GM19025 (cell line): ENCODE results near the gene MAMSTR.
"Not testable (repeated sequence)": the region's sequence is repeated elsewhere in the genome, so short reads cannot be mapped to it uniquely, and the experiment has no call there.

Experiments used
- ATAC-seq: cut with Tn5 transposase; IDR thresholded peaks from one replicate; pipeline ENCODE4 v1.9.1; 2021; ENCODE audit warnings: mild to moderate bottlenecking, low read depth, moderate library complexity; ENCODE audit not compliant: unreplicated experiment

MAMSTR gene

DNA sequence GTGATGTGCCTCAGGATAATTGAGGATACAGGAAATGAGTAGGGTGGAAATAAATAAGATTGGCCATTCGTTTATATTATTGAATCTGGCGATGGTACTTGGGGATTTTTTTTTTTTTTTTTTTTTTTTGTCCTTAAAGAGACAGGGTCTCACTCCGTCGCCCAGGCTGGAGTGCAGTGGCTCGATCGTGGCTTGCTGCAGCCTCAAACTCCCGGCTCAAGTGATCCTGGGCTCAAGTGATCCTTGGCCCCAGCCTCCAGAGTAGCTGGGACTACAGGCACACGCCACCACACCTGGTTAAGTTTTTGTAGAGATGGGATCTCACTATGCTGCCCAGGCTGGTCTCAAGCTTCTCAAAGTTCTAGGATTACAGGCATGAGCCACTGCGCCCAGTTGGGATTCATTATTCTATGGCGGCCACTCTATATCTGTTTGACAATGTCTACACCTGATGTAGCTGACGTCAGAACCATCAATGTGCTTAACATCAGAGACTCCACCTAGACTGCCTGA, 2.7 kb upstream of the MAMSTR start:
- no peak for ATAC-seq

DNA sequence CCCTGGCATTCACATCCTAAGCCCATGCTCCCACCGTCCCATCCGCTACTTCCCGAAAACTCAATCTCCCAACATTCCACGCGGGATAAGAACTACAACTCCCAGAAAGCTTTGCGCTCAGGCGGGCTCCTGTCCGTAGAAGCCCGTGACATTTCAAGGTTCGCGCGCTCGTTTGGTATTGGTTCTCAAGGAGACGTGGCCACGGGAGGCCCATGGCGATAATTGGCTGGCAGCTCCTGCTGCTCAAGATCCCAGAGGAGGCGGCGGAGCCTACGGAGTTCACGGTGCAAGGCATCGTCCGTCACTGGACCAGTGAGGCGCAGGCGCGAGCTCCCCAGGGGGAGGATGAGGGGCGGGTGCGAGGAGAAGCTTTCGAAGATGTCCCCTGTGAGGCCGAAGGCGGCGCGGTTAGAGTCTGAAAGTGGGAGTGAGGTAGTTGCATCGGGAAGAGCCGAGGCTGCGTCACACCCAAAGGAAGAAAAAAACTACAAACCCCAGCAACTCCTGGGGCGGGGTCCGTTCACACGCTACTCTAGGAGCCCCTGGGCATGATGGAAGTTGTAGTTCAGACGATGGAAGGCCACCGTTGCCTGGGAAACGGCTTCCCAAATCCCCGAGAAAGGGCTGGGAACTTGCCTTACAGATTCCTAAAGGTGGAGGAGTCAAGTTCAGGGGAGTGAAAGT, 1.2 kb upstream of the MAMSTR start:
- peak; percentile 84 for ATAC-seq

- no peak for ATAC-seq
These were observed 707 bp upstream of the MAMSTR start for GRCh38 chr19:48720251-48720612.

GRCh38 chr19:48718711-48719231, 754 bp downstream of the MAMSTR start:
- no peak for ATAC-seq

DNA sequence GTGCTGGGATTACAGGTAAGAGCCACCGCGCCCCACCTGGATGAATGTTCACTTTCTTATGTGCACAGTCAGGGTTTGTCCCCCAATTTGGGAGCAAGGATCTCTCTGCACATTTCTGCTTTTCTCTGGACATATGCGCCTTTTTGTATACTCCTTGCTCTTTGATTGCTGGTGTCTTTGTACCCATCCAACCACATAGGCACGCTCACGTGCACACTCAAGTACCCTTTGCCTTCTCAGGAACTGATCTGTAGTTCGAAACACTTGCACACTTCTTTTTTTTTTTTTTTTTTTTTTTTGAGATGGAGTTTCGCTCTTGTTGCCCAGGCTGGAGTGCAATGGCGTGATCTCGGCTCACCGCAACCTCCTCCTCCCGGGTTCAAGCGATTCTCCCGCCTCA, 1.4 kb downstream of the MAMSTR start:
- not testable (repeated sequence) for ATAC-seq

DNA sequence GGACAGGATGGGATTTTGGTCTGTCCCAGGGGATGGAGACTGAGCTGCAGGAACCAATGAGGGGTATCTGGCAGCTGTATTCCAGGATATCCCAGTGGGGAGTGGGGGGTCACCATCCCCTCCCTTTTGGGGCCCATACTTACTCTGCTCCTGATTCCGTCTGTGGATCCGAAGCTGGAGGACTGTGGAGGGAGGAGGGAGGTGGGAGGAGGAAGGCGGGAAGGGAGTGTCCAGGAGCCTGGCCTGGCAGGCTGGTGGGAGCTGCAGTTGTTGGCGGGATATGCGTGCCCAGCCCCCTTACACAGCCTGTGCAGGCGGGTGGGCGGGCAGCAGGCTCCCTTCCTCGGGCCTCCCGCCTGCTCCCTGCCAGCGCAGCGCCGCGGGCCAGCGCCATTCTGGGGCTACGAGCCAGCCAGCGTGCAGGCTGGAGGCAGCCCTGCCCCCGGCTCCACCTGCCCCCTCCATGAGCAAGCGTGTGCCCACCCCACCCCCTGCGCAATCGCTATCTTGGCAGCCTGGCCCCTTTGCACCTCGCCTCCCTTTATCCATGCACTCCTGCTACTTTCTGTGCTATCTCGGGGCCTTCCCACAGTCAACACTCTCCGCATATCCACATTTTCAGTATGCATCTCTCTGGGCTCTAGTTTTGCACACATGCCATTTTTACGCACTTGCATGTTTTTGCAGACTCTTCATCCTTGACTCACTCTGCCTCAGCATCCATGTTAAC, 2.8 kb downstream of the MAMSTR start:
- ATAC-seq, result no peak

DNA sequence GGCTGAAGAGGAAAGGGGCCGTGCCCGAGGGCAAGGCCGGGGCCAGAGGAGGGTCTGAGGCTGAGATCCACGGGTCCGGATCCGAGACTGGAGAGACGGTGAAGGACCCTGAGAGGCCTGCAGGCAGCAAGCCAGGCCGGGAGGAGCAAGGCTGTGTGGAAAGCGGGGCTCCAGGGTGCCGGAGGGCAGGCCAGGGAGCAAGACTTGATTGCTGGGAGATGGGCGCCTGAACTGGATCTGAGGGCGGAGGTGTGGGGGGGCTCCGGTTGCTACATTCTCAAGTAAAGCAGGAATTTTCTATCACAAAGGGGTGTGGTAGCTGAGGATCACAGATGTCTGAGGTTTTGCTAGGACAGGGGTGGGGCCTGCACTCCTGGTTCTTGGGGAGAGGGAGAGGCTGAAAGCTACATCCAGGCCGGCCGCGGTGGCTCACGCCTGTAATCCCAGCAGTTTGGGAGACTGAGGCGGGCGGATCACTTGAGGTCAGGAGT, 3.8 kb downstream of the MAMSTR start:
- ATAC-seq, result no peak

DNA sequence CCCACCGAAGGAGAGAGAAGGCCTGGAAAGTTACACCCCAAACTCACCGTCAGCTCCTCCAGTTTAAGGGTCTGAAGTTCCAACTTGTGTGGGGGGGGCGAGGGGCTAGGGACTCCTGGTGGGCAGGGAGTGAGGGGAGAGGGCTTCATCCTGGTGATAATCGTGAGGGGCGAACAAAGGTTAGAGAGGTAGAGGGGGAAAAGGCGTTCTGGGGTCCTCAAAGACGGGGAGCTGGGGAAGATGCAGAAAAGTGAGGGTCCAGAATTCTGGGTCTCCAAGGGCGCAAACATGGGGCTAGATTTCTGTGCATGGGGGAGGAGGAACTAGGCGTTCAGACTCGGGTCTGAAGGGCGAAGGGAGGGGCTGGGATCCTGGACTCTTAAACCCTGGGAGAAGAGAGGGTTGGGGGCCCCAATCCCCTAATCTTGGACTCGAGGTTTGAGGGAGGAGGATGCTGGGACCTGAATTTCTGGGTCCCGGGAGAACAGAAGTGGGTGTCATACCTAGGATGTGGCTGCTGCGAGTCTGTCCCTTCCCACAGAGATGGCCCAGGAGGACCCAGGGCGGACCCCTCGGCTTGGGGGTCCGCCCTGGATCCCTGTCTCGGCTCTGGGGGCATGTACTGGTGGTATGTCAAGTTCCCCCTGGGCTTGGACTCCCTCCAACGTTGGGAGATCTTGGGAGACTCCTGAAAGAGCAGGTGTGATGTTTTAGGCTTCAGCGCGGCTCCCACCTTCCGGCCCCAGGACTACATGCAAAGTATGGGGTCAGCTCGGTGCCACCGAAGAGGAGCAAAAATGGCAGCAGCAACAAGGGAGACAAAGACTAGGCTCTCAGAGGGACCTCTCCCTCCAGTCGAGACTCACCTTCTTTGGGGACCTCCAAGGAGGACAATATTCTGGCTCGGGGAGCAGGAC, 4.5 kb downstream of the MAMSTR start:
- ATAC-seq, result no peak

GRCh38 chr19:48713864-48714755, 5.4 kb downstream of the MAMSTR start:
- ATAC-seq, result peak; percentile 90

- ATAC-seq, result no peak
These were observed 6.3 kb downstream of the MAMSTR start for GRCh38 chr19:48713041-48713863.

DNA sequence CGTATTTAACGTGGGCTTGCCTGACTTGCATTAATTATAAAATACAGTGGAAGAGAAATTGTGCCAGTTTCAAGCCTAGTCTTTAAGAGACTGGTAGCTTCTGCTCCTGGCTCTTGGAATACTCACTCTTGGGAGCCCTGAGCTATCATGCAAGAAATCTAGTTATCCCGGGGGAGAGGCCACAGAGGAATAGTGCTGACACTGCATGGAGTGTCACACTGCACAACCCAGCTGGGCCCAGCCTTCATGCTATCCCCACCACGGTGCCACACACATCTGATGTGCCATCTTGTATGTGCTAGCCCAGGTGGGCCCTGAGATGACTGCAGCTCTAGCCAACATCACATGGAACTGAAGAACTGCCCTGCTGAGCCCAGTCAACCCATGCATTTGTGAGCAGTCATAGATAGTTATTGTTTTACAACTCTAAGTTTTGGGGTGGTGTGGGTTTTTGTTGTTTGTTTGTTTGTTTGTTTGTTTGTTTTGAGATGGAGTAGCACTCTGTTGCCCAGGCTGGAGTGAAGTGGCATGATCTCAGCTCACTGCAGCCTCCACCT, 8.3 kb downstream of the MAMSTR start:
- ATAC-seq, result no peak

DNA sequence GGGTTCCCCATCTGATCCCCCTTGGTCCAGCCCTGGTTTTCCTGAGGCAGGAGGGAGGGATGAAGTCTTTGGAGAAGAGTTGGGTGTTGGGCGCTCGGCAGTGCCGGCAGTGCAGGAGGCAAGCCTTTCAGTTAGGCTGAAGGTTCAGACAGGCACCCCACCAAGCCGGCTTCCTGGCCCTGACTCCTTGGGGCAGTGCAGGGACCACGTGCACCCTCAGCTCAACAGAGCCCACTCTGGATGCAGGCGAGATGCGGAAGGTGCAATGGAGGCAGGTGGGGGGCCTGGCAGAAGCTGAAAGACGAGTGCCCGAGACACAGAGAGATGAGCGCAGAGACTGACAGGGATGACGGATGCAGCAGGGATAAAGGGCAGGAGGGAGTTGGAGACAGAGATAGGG, 11.1 kb downstream of the MAMSTR start:
- ATAC-seq, result no peak

- no peak for ATAC-seq
These were observed 14.1 kb downstream of the MAMSTR start for GRCh38 chr19:48705431-48705830.

- ATAC-seq, result no peak
These were observed 16.2 kb downstream of the MAMSTR start for GRCh38 chr19:48703316-48703715.

- ATAC-seq, result no peak
These were observed 16.8 kb downstream of the MAMSTR start for GRCh38 chr19:48702701-48703100.

DNA sequence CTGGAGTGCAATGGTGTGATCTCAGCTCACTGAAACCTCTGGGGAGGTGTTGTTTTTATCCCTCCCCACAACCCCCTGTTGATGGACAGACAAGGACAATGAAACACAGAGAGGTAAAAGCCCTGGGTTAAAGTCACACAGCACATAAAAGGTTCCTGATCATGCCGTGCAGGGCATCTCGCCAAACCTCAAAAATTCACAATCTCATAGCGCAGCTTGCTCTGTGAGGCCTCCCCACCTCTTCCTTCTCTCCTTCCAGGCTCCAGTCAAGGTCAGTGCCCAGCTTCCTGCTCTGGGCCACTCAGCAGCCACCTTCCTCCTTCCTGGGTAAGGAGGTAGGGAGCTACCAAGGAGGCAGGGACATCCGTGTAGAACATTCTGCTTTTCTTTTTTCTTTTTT, 21.5 kb downstream of the MAMSTR start:
- ATAC-seq, result no peak

- no peak for ATAC-seq
These were observed 23.0 kb downstream of the MAMSTR start for GRCh38 chr19:48696353-48697010.

DNA sequence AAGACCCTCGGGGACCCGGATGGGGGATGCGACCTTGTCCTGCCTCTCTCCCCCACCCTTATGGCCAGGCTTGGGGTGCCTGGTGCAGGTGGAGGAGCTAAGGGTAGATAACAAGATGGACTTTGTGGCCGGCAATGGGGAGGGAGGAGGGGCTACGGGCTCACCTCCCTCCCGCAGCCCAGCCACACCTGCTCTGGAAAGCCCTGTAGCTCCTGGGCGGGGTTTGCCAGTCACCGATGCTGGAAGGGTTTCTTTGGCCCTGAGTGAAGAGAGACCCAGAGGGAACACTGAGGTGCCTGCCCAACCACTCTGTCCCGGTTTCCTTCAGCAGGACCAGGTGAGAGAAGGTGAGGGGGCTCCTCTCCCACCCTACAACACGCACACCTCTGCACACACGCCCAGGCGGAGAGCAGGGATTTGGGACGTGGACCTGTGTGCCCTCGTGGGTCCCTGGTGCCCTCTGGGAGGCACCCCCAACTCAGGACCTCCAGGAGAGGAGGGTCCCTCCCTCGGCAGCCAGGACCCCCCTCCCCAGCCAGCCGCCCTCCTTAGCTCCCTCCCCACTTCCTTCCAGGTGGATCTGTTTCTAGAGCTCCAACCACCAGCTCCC, 23.7 kb downstream of the MAMSTR start, which contains the start of gene FUT2:
Gene FUT2, plus strand, starts transcription at position 229 of the 610 bp plus-strand sequence. CDS start 6,986 bp downstream, outside the sequence.
- ATAC-seq, result no peak
